ENCODE data around the gene EFCAB6.

GRCh38 chr22:43844560-43845545 lies 32.7 kb upstream of the EFCAB6 start:
- TF ChIP-seq CTCF (IDR thresholded peaks at IDR 0.05) (no peak), POLR2A (IDR thresholded peaks at IDR 0.05) (no peak)

Measured in right lobe of liver (tissue), 4 donors.